ENCODE measurements around the gene NHSL2.
"Not testable (repeated sequence)": the region's sequence is repeated elsewhere in the genome, so short reads cannot be mapped to it uniquely, and the experiment has no call there.

The NHSL2 gene

GRCh38 chrX:72052415-72053090, 141.9 kb downstream of the NHSL2 start:
- Histone ChIP-seq H3K36me3 (peaks cover 2% of the 10 kb centered on the region; the same call in 1 of the 2 replicates), H3K9me3 (ENCODE audit: severe bottlenecking) (no peaks in the 10 kb centered on the region), H3K27me3 (ENCODE audit: insufficient read depth, low read depth, severe bottlenecking) (no peaks in the 10 kb centered on the region), H3K4me3 (ENCODE audit: low read depth, low read length) (no peak overlapping the region), H3K27ac (no peak overlapping the region)
- DNase-seq: no peak
- TF ChIP-seq, protein P1, sequence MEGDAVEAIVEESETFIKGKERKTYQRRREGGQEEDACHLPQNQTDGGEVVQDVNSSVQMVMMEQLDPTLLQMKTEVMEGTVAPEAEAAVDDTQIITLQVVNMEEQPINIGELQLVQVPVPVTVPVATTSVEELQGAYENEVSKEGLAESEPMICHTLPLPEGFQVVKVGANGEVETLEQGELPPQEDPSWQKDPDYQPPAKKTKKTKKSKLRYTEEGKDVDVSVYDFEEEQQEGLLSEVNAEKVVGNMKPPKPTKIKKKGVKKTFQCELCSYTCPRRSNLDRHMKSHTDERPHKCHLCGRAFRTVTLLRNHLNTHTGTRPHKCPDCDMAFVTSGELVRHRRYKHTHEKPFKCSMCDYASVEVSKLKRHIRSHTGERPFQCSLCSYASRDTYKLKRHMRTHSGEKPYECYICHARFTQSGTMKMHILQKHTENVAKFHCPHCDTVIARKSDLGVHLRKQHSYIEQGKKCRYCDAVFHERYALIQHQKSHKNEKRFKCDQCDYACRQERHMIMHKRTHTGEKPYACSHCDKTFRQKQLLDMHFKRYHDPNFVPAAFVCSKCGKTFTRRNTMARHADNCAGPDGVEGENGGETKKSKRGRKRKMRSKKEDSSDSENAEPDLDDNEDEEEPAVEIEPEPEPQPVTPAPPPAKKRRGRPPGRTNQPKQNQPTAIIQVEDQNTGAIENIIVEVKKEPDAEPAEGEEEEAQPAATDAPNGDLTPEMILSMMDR (IDR thresholded peaks at IDR 0.05; ENCODE audit: low read depth, low read length): no peak

DNA sequence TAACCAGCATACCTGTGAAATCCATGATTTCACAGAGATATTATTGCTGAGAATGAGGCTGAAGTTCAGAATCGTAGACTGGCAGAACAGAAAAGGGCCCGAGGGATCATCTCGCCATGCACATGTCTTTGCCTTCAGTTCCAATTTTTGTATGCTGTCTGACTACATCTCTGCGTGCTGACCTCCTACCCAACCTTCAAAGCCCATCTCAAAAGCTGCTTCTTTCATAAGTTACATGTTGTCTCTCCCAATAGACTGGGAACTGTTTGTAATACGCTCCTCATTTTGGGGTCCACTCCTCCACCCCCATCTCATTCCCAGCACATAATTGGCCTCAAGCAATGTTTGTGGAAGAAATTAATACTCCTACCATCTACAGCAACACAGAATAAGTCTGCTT, 142.9 kb downstream of the NHSL2 start:
- Histone ChIP-seq H3K27me3 (ENCODE audit: insufficient read depth, low read depth, severe bottlenecking) (no peaks in the 10 kb centered on the region), H3K27ac (no peak overlapping the region)
- no peak for DNase-seq

GRCh38 chrX:72054779-72055489, 144.3 kb downstream of the NHSL2 start:
- no peak overlapping the region for H3K27ac ChIP-seq
- H3K36me3 ChIP-seq: no peaks in the 10 kb centered on the region
- H3K9me3 ChIP-seq (ENCODE audit: severe bottlenecking): no peaks in the 10 kb centered on the region
- TF ChIP-seq, protein P1 (IDR thresholded peaks at IDR 0.05; ENCODE audit: low read depth, low read length): no peak
- DNase-seq: no peak
- H3K4me3 ChIP-seq (ENCODE audit: low read depth, low read length): no peak overlapping the region
- H3K27me3 ChIP-seq (ENCODE audit: insufficient read depth, low read depth, severe bottlenecking): no peaks in the 10 kb centered on the region

More for the DNA sequence above, 142.9 kb downstream of the NHSL2 start:
- TF ChIP-seq, protein P1 (IDR thresholded peaks at IDR 0.05; ENCODE audit: low read depth, low read length): no peak
- peaks cover 2% of the 10 kb centered on the region; the same call in 1 of the 2 replicates for H3K36me3 ChIP-seq
- H3K4me3 ChIP-seq (ENCODE audit: low read depth, low read length): no peak overlapping the region
- no peaks in the 10 kb centered on the region for H3K9me3 ChIP-seq (ENCODE audit: severe bottlenecking)

DNA sequence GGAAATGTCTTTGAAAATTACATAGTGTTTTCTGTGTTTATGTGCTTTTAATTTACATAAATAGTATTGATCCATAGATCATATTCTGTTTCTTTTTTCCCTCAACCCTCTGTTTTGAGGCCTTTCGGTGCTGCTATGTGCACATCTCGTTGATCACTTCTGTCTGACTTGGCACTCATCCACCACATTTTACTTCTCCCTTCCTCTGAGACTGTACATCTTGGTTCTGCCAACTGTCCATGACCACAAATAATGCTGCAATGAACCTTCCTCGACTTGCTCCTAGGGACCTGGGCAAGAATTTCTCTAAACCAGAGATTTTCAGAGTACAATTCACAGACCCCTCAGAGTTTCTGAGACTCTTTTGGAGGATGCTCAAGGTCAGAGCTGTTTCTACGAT, 146.7 kb downstream of the NHSL2 start:
- no peaks in the 10 kb centered on the region for H3K9me3 ChIP-seq (ENCODE audit: severe bottlenecking)
- no peak overlapping the region for H3K27ac ChIP-seq
- H3K27me3 ChIP-seq (ENCODE audit: insufficient read depth, low read depth, severe bottlenecking): no peaks in the 10 kb centered on the region
- H3K36me3 ChIP-seq: peaks cover 6% of the 10 kb centered on the region; the same call in 1 of the 2 replicates
- no peak for DNase-seq
- TF ChIP-seq, protein P1 (IDR thresholded peaks at IDR 0.05; ENCODE audit: low read depth, low read length): no peak
- no peak overlapping the region for H3K4me3 ChIP-seq (ENCODE audit: low read depth, low read length)

GRCh38 chrX:72057849-72058248, 147.2 kb downstream of the NHSL2 start:
- TF ChIP-seq, protein P1 (IDR thresholded peaks at IDR 0.05; ENCODE audit: low read depth, low read length): no peak
- Histone ChIP-seq H3K9me3 (ENCODE audit: severe bottlenecking) (no peaks in the 10 kb centered on the region), H3K27me3 (ENCODE audit: insufficient read depth, low read depth, severe bottlenecking) (no peaks in the 10 kb centered on the region), H3K36me3 (peaks cover 6% of the 10 kb centered on the region; the same call in 1 of the 2 replicates), H3K27ac (no peak overlapping the region), H3K4me3 (ENCODE audit: low read depth, low read length) (no peak overlapping the region)
- no peak for DNase-seq

- H3K27me3 ChIP-seq (ENCODE audit: insufficient read depth, low read depth, severe bottlenecking); H3K27ac ChIP-seq; H3K9me3 ChIP-seq (ENCODE audit: severe bottlenecking): not testable (repeated sequence)
Observed at GRCh38 chrX:72058346-72058745, 147.7 kb downstream of the NHSL2 start.

More at GRCh38 chrX:72058346-72058745, 147.7 kb downstream of the NHSL2 start:
- DNase-seq; H3K4me3 ChIP-seq (ENCODE audit: low read depth, low read length); H3K36me3 ChIP-seq: not testable (repeated sequence)

Data from WERI-Rb-1 (cell line).